HCEC 1CT (cell line): ENCODE measurements around the gene HOXD8.

ENCODE experiments used
- DNase-seq: peaks from one replicate; pipeline ENCODE4 v3.0.0-alpha.2; 2017

HOXD8 gene

DNA sequence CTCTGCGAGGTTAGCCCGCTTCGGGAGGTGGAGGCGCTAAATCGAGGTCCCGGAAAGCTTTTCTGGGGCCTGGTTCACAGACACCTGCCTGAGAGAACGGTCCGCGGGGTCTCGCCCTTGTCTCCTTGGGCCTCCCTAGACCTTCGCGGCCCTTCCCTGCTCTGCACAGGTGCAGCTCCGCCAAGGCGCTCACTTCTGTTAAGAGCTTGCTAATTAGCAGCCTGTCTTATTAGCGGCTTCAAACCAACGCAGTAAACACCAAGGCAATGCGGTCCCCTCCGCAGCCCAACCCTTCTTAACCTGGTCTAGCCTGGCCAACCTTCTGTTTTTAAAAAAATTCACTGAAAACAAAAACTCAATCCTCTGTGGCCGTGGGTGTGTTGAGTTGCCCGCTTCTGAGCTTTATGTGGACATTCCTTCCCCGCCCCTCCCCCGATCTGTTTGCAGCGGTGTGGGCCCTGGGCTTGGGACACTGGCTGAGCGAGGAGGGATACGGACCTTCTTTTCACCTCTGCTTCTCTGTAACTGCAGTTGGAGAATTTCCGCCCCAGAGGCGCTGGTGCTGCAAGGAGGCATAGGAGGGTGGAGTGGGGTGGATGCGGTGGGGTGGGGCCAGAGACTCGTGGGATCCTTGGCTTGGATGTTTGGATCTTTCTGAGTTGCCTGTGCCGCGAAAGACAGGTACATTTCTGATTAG lies 18.4 kb downstream of the HOXD8 start:
- no peak for DNase-seq

- DNase-seq = no peak
Observed at GRCh38 chr2:176148751-176149421, 19.4 kb downstream of the HOXD8 start.

DNA sequence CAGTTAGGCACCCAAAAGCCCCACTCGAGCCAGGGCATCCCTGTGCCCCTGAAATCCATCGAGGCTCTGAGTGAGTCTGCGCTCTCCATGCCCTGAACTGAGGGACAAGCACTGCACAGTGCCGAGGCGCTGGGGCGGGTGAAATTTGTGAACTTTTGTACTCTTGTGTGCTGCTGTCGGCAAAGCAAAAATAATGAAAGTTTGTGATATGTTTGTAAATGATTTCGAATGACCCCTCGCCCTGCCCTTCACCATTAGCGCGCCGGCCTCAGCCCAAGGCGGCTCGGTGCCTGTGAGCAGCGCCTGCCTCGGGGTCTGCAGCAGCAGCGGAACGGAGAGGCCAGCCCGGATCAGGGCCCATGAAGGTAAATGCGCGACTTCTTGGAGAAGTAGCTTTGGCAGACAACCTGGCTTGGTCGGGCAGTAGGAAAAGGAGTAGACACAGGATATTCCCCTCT lies 20.0 kb downstream of the HOXD8 start:
- DNase-seq = no peak

GRCh38 chr2:176149939-176150583 lies 20.6 kb downstream of the HOXD8 start:
- DNase-seq = no peak

- DNase-seq = no peak
Observed at GRCh38 chr2:176150584-176151441, 21.3 kb downstream of the HOXD8 start.

- no peak for DNase-seq
Observed at GRCh38 chr2:176151442-176152287, 22.2 kb downstream of the HOXD8 start, which contains the start of gene HOXD4. HOXD4 (plus strand) TSS chr2:176151550; CDS start chr2:176151634, 84 bp downstream.

DNA sequence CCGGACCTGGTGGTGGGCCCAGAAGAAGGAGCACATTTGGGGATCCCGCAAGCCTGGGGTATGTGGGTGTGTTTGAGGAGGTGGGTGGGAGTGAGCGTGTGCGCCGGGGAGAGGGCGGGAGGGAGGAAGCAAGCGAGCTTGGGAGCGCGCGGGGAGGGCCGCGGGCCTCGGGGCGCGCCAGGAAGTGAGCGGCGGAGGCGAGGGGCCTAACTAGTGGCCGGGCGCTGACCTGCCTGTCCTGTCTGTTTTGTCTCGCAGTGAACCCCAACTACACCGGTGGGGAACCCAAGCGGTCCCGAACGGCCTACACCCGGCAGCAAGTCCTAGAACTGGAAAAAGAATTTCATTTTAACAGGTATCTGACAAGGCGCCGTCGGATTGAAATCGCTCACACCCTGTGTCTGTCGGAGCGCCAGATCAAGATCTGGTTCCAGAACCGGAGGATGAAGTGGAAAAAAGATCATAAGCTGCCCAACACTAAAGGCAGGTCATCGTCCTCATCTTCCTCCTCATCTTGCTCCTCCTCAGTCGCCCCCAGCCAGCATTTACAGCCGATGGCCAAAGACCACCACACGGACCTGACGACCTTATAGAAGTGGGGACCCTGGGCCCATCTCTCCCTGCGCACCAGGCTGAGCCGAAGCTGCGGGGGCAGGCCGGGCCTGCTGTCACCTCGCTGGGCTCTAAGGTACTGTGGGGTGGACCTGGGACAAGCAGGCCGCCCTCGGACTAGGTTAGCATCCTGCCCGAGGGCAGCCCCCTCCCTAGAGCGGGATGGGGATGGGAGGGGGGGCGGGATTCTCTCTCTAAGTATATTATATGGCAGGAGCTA lies 23.1 kb downstream of the HOXD8 start:
- DNase-seq = no peak

GRCh38 chr2:176154576-176155252 lies 25.2 kb downstream of the HOXD8 start:
- DNase-seq = no peak

DNA sequence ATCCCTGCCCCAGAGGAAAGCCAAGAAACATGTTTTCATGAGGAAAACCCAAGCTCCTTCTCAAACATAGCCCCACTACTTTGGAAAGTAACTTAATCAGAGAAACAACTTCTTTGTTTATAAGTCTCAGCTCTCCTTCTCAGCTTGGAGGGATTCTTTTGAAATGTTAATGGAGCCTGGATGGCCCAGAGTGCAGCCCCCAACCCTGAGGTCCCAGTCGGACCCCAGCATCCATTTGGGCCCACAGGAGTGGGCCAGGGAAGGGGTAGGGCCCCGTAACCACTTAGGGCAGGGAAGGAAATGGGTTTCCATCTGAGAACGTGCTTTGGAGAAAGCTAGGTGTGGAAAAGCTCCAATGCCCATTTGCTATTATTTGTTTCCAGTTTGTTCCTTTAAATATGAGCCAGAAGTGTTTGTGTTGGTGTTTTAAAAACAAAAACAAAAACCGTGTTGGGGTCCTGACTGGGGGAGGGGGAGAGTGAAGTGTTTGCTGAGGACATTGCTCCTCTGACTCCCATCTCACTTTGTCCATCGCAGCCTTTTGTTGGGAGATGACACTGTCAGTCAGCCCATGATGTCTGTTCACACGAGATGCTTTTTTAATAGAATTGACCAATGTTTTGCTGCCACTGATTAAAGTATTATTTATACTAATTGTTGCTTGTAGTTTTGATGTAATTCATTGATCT lies 26.0 kb downstream of the HOXD8 start:
- DNase-seq = no peak

- no peak for DNase-seq
Observed at GRCh38 chr2:176156301-176156806, 26.8 kb downstream of the HOXD8 start.

GRCh38 chr2:176156807-176157498 lies 27.4 kb downstream of the HOXD8 start, which contains the start of gene HOXD3:
HOXD3 (plus strand) TSS chr2:176157307; CDS start chr2:176169115, 11,808 bp downstream.
- no peak for DNase-seq

GRCh38 chr2:176157499-176158185 lies 28.1 kb downstream of the HOXD8 start:
- no peak for DNase-seq

GRCh38 chr2:176158186-176158591 lies 28.7 kb downstream of the HOXD8 start:
- no peak for DNase-seq

GRCh38 chr2:176158855-176159662 lies 29.6 kb downstream of the HOXD8 start:
- DNase-seq = no peak

DNA sequence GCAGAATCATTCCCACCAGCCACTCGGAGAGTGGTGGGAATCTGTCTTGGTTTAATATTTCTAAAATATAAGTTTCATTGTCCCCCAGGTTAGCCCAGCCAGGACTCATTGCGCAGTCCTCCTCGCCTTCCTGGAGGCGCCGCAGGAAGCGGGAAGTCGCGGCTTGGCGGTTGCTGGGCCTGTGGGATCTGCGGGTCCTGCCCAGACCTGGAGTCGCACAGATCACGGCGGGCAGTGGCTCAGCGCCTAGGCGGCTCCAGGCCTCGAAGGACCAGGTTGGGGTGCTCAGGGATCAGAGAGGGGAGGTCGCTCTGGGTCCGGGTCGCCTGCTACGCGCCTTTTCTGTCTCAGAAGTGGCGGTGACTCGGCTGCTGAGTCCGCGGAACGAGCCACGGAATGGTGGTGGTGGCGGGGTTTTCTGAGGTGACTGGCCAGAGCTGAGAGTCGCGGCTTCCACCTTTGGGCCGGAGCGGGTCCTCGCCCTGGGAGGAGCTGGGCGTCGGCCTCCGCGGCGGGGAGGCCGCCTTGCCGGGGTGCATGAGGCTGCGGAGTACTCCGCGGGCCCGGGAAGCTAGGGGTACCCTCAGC lies 30.3 kb downstream of the HOXD8 start:
- no peak for DNase-seq

- no peak for DNase-seq
Observed at GRCh38 chr2:176160251-176160985, 30.9 kb downstream of the HOXD8 start.
